Endodermal cell (in vitro differentiated cells): ENCODE measurements around the gene OGFRL1. TPM values are rescaled to one million over a fixed set of nuclear protein-coding genes. Genes with fewer than 3 reads are reported as not detected.

Experiments
- DNase-seq: peaks from one replicate; pipeline ENCODE4 v3.0.0-alpha.2; 2017
- H3K27ac ChIP-seq: 2 replicates; pipeline ENCODE4 v1.5.1; 2013; ENCODE audit warnings: mild to moderate bottlenecking, low read depth, low read length, moderate library complexity
- H3K27me3 ChIP-seq: 2 replicates; pipeline ENCODE4 v1.6.1; 2013; ENCODE audit warnings: mild to moderate bottlenecking, low read length, moderate library complexity; ENCODE audit not compliant: insufficient read depth, control insufficient read depth, poor library complexity, severe bottlenecking
- H3K36me3 ChIP-seq: 2 replicates; pipeline ENCODE4 v1.7.0; 2013; ENCODE audit warnings: mild to moderate bottlenecking, low read length, moderate library complexity; ENCODE audit not compliant: control insufficient read depth, insufficient read depth
- H3K4me1 ChIP-seq: one replicate; pipeline ENCODE4 v1.7.0; 2013; ENCODE audit warnings: low read length; ENCODE audit not compliant: control insufficient read depth, insufficient read depth
- H3K4me3 ChIP-seq: 2 replicates; pipeline ENCODE4 v1.5.1; 2013; ENCODE audit warnings: mild to moderate bottlenecking, low read length, moderate library complexity
- H3K9ac ChIP-seq: 2 replicates; pipeline ENCODE4 v1.6.1; 2013; ENCODE audit warnings: mild to moderate bottlenecking, low read length, moderate library complexity; ENCODE audit not compliant: poor library complexity, severe bottlenecking; ENCODE audit errors: extremely low read depth
- H3K9me3 ChIP-seq: 2 replicates; pipeline ENCODE4 v1.6.1; 2013; ENCODE audit warnings: mild to moderate bottlenecking, low read length, moderate library complexity; ENCODE audit not compliant: control insufficient read depth
- H3K27ac Mint-ChIP-seq: 2 replicates; pipeline ENCODE4 v1.8.0; 2020; ENCODE audit warnings: mixed read lengths
- H3K27me3 Mint-ChIP-seq: 2 replicates; pipeline ENCODE4 v1.8.0; 2021; ENCODE audit warnings: mild to moderate bottlenecking, mixed read lengths; ENCODE audit not compliant: insufficient read depth
- H3K36me3 Mint-ChIP-seq: 2 replicates; pipeline ENCODE4 v1.8.0; 2020; ENCODE audit warnings: low read depth, mixed read lengths
- H3K4me1 Mint-ChIP-seq: 2 replicates; pipeline ENCODE4 v1.8.0; 2020; ENCODE audit warnings: mixed read lengths
- H3K4me3 Mint-ChIP-seq: 2 replicates; pipeline ENCODE4 v1.8.0; 2020; ENCODE audit warnings: mild to moderate bottlenecking, moderate library complexity, mixed read lengths
- H3K9me3 Mint-ChIP-seq: 2 replicates; pipeline ENCODE4 v1.8.0; 2020; ENCODE audit warnings: mild to moderate bottlenecking, mixed read lengths
- WGBS, 2 experiments: methylation state at CpG; one replicate each; pipeline versions ENCODE4 v1.1.5 to v1.1.7; 2013; ENCODE audit warnings: missing lambda C conversion rate in 2 of 2, mixed read lengths in 1 of 2; ENCODE audit not compliant: insufficient coverage in 1 of 2, insufficient read length in 1 of 2; 5-methylcytosine and 5-hydroxymethylcytosine counted together
- total RNA-seq, 2 donors: library from RNA; stranded (reverse); fragmentation: NEBNext Ultra II Directional in 1 of 2; extraction: Animal tissue kit (Norgen Biotek cat#: 25700) in 1 of 2; gene quantifications; 2 replicates in 1 of 2; 3 replicates in 1 of 2; pipeline ENCODE4 v1.2.1, GENCODE V29; 2021
- TF ChIP-seq, protein P1 (sequence below): fragments of 200-600 bp; sonication (generic); conservative IDR thresholded peaks from 2 replicates; pipeline ENCODE4 v1.5.0; 2021; ENCODE audit warnings: antibody characterized with exemption, mild to moderate bottlenecking

Gene OGFRL1
- total RNA-seq, 2 donors from 2014 or later, result 9.1 to 9.4 TPM

DNA sequence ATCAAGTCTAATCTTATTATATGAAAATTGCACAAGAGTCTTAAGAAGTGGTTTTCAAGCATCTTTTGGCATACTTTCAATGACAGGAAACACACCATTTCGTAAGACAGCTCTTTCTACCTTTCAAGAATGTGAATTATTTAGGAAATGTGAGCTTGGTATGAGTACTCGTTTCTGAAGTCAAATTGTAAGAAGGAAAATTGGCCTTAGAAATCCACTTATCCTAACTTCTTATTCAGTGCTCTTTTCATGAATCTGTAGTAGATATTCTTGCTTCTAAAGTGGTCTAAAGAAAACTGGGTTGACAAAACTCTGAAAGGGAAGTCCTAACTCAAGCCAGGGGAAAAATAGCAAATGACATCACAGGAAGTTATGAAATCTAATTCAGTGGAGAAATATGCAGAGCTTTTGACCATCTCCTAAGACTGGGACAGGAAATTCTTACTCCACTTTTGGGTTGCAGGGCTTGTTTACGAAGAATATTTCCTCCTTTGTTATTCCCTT lies 38.5 kb upstream of the OGFRL1 start:
- Histone ChIP-seq H3K27ac (no peak overlapping the region), H3K4me1 (no peaks in the 10 kb centered on the region), H3K4me3 (no peak overlapping the region), H3K9me3 (no peaks in the 10 kb centered on the region), H3K36me3 (no peaks in the 10 kb centered on the region), H3K27me3 (no peaks in the 10 kb centered on the region), H3K9ac (no peak overlapping the region)
- Mint-ChIP-seq H3K36me3 (peaks cover 2% of the 10 kb centered on the region), H3K4me1 (peaks cover 11% of the 10 kb centered on the region), H3K27ac (no peak overlapping the region), H3K9me3 (no peaks in the 10 kb centered on the region), H3K4me3 (no peak overlapping the region), H3K27me3 (no peaks in the 10 kb centered on the region)
- 84% methylated on average over 3 of the region's 3 CpGs; no CpG with 5 or more reads in 1 of the 2 experiments for whole genome bisulfite sequencing, 2 experiments
- TF ChIP-seq, protein P1, sequence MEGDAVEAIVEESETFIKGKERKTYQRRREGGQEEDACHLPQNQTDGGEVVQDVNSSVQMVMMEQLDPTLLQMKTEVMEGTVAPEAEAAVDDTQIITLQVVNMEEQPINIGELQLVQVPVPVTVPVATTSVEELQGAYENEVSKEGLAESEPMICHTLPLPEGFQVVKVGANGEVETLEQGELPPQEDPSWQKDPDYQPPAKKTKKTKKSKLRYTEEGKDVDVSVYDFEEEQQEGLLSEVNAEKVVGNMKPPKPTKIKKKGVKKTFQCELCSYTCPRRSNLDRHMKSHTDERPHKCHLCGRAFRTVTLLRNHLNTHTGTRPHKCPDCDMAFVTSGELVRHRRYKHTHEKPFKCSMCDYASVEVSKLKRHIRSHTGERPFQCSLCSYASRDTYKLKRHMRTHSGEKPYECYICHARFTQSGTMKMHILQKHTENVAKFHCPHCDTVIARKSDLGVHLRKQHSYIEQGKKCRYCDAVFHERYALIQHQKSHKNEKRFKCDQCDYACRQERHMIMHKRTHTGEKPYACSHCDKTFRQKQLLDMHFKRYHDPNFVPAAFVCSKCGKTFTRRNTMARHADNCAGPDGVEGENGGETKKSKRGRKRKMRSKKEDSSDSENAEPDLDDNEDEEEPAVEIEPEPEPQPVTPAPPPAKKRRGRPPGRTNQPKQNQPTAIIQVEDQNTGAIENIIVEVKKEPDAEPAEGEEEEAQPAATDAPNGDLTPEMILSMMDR, result no peak
- DNase-seq, result no peak

DNA sequence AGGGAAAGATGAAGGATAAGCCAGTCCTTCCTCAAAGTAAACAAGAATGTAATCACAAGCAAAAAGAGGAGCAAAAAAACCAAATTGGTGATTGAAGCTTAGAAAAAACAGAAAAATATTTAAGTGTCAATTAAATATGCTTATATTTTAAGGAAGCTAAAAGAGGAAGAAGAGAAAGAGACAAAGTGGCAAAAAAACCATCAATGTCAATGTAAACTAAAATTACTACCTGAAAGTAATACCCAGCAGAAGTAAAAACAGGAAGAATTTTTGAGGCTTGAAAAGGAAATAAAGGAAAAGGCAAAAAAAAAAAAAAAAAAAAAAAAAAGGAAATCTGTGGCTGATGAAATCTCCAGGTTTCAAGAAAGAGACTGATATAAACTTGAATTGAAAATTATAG lies 36.2 kb upstream of the OGFRL1 start:
- DNase-seq, result no peak
- H3K4me3 Mint-ChIP-seq, result no peak overlapping the region
- no peaks in the 10 kb centered on the region for H3K27me3 Mint-ChIP-seq
- H3K4me1 Mint-ChIP-seq, result peaks cover 11% of the 10 kb centered on the region
- no peak overlapping the region for H3K9ac ChIP-seq
- TF ChIP-seq, protein P1, result no peak
- H3K4me3 ChIP-seq, result no peak overlapping the region
- H3K27me3 ChIP-seq, result no peaks in the 10 kb centered on the region
- no peaks in the 10 kb centered on the region for H3K36me3 ChIP-seq
- no peaks in the 10 kb centered on the region for H3K9me3 ChIP-seq
- H3K4me1 ChIP-seq, result no peaks in the 10 kb centered on the region
- peaks cover 2% of the 10 kb centered on the region for H3K36me3 Mint-ChIP-seq
- H3K27ac Mint-ChIP-seq, result no peak overlapping the region
- no peaks in the 10 kb centered on the region for H3K9me3 Mint-ChIP-seq
- no peak overlapping the region for H3K27ac ChIP-seq

DNA sequence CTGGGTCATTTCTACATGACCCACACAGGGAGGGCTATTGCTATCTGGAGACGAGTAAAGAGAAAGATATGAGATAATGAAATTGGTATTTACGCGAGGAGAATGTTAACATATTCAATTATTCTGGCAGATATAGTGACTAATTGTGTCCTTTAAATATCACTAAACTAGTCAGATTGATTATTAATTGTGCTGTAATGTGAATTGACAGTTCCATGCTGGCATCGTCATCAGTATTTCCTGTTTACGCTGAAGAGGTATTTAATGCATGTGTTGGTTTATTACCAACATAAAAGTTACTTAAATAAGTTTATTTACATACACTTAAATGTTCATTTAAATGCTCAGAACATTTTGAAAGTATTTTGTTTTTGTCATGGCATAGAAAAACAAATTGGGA lies 35.7 kb upstream of the OGFRL1 start:
- Mint-ChIP-seq H3K4me3 (no peak overlapping the region), H3K36me3 (peaks cover 2% of the 10 kb centered on the region), H3K9me3 (no peaks in the 10 kb centered on the region), H3K27ac (no peak overlapping the region), H3K4me1 (peaks cover 11% of the 10 kb centered on the region), H3K27me3 (no peaks in the 10 kb centered on the region)
- Histone ChIP-seq H3K27me3 (no peaks in the 10 kb centered on the region), H3K36me3 (no peaks in the 10 kb centered on the region), H3K9me3 (no peaks in the 10 kb centered on the region), H3K4me1 (no peaks in the 10 kb centered on the region), H3K27ac (no peak overlapping the region), H3K9ac (no peak overlapping the region), H3K4me3 (no peak overlapping the region)
- TF ChIP-seq, protein P1, result no peak
- 49% methylated on average over 4 of the region's 5 CpGs; no CpG with 5 or more reads in 1 of the 2 experiments for WGBS, 2 experiments
- no peak for DNase-seq
